Thyroid gland (tissue), 4 donors: ENCODE data around the gene PIH1D1. TPM values are rescaled to one million over a fixed set of nuclear protein-coding genes. Genes with fewer than 3 reads are reported as not detected.

Experiments
- DNase-seq, 2 donors: peaks; one replicate each; pipeline ENCODE4 v3.0.0-alpha.2; 2019
- H3K27ac ChIP-seq, 3 donors: fragments of 200-600 bp; sonication (generic); 1 replicate in 2 of 3; 2 replicates in 1 of 3; pipeline ENCODE4 v1.5.1; 2016 to 2019; ENCODE audit warnings: mild to moderate bottlenecking in 1 of 3, moderate library complexity in 1 of 3
- H3K27me3 ChIP-seq: fragments of 200-600 bp; sonication (generic); one replicate; pipeline ENCODE4 v1.5.1; 2019
- H3K36me3 ChIP-seq, 2 donors: fragments of 200-600 bp; sonication (generic); one replicate each; pipeline ENCODE4 v1.5.1; 2016 to 2019
- H3K4me1 ChIP-seq, 2 donors: fragments of 200-600 bp; sonication (generic); one replicate each; pipeline ENCODE4 v1.5.1; 2017 to 2019
- H3K4me3 ChIP-seq, 3 donors: fragments of 200-600 bp; sonication (generic); replicated peaks in 1 of 3; 1 replicate in 2 of 3; 2 replicates in 1 of 3; pipeline ENCODE4 v1.5.1; 2016; ENCODE audit warnings: mild to moderate bottlenecking in 1 of 3
- H3K9me3 ChIP-seq: fragments of 200-600 bp; sonication (generic); one replicate; pipeline ENCODE4 v1.5.1; 2017
- POLR2A ChIP-seq, 2 donors: fragments of 450-650 bp; IDR thresholded peaks; one replicate each; pipeline ENCODE4 v1.6.1; 2017; ENCODE audit warnings: antibody characterized with exemption in 2 of 2, mild to moderate bottlenecking in 2 of 2, moderate library complexity in 1 of 2
- WGBS, 2 donors: methylation state at CpG; one replicate each; pipeline ENCODE4 v1.1.5; 2017; 5-methylcytosine and 5-hydroxymethylcytosine counted together
- intact Hi-C: fragments of 100-400 bp; cut with DNase I; formaldehyde crosslinking; loops from one replicate; pipeline ENCODE4 v1.15.1; 2023
- total RNA-seq, 4 donors: library from RNA; depleted of rRNA; stranded (reverse); fragments of >200 nt; gene quantifications; one replicate each; pipeline ENCODE4 v1.2.3, GENCODE V29; 2016
- TF ChIP-seq, protein P1 (sequence below), 6 experiments: fragments of 200-600 bp in 3 of 6; fragments of 450-650 bp in 3 of 6; sonication (generic) in 3 of 6; IDR thresholded peaks; one replicate each; pipeline ENCODE4 v1.5.1; 2016 to 2019; ENCODE audit warnings: antibody characterized with exemption in 6 of 6, mild to moderate bottlenecking in 2 of 6, inconsistent platforms in 1 of 6, moderate library complexity in 1 of 6

The PIH1D1 gene
- total RNA-seq, 4 donors from 2014 or later = 69.7 to 125 (median 99.8) TPM

DNA sequence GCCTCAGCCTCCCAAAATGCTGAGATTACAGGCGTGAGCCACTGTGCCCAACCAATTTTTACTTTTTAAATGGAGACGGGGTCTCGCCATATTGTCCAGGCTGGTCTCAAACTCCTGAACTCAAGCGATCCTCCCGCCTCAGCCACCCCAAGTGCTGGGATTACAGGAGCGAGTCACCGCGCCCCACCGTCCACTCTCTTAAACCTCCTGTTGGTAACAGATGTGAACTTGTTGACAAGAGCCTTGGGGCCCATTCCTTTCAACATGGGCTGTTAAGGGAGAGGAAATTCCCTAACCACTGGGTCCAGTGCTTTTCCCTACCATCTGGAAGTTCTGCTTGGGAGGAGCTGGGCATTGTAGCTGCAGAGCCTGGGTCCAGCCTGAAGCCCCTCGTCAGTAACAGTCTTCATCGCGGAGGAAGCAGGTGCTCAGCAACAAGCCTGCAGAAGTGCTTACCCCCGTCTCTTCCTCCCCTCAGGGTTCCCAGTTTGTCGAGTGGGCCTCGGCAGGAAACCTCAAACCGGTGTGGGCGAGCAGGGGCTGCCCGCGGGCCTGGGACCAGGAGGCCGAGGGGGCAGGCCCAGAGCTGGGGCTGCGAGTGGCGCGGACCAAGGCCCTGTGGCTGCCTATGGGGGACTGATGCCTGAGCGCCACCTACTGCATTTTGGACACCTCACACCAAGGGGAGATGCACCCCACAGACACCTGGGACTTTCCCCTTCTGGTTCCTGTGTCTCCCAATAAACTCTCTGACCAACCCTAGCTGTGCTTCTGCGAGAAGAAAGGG, 18.4 kb upstream of the PIH1D1 start:
- intact Hi-C loops = no loop called here
- 86% methylated on average over 14 to 21 of the region's 25 CpGs for WGBS, 2 donors
- Histone ChIP-seq H3K36me3 (peaks cover 0 to 3% of the 10 kb centered on the region in 2 donors), H3K4me3 (no peak overlapping the region), H3K9me3 (no peaks in the 10 kb centered on the region), H3K27ac (no peak overlapping the region), H3K4me1 (peaks cover 4 to 8% of the 10 kb centered on the region in 2 donors), H3K27me3 (no peaks in the 10 kb centered on the region)
- TF ChIP-seq, protein P1, sequence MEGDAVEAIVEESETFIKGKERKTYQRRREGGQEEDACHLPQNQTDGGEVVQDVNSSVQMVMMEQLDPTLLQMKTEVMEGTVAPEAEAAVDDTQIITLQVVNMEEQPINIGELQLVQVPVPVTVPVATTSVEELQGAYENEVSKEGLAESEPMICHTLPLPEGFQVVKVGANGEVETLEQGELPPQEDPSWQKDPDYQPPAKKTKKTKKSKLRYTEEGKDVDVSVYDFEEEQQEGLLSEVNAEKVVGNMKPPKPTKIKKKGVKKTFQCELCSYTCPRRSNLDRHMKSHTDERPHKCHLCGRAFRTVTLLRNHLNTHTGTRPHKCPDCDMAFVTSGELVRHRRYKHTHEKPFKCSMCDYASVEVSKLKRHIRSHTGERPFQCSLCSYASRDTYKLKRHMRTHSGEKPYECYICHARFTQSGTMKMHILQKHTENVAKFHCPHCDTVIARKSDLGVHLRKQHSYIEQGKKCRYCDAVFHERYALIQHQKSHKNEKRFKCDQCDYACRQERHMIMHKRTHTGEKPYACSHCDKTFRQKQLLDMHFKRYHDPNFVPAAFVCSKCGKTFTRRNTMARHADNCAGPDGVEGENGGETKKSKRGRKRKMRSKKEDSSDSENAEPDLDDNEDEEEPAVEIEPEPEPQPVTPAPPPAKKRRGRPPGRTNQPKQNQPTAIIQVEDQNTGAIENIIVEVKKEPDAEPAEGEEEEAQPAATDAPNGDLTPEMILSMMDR (IDR thresholded peaks at IDR 0.05) = no peak
- no peak for TF ChIP-seq POLR2A (IDR thresholded peaks at IDR 0.05)
- no peak for DNase-seq

DNA sequence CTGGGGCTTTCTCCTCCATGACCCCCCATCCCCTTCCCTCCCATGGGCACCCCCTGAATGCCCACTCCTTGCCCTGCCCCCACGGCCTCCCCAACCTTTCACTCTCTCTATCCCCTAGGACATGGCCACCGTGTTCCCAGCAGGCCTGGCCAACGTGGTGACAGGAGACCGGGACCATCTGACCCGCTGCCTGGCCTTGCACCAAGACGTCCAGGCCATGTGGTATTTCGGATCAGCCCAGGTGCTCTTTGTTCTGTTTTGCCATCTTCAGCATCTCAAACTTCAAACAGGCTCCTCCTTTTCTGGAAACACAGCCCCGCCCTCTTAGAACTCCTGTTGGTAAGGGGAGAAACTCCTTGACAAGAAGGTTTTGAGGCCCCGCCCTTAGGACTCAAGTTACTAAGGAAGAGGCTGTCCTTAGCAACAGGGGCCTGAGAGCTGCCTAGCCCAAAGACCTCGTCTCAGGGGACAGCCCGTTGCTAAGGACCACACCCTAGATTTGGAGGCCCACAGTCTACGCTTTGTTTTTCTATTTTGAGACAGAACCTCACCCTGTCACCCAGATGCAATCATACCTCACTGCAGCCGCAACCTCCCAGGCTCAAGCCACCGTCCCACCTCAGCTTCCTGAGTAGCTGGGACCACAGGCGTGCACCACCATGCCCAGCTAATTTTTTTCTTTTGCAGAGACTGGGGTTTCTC, 17.3 kb upstream of the PIH1D1 start:
- 70 to 75% methylated on average over 15 of the region's 15 CpGs for WGBS, 2 donors
- H3K27me3 ChIP-seq = no peaks in the 10 kb centered on the region
- H3K4me3 ChIP-seq = no peak overlapping the region
- intact Hi-C loops = no loop called here
- H3K27ac ChIP-seq = peak overlapping the region in 1 of 3 donors; percentile 45
- H3K36me3 ChIP-seq = peaks cover 0 to 11% of the 10 kb centered on the region in 2 donors
- no peak for TF ChIP-seq POLR2A (IDR thresholded peaks at IDR 0.05)
- TF ChIP-seq, protein P1 (IDR thresholded peaks at IDR 0.05) = no peak
- H3K9me3 ChIP-seq = no peaks in the 10 kb centered on the region
- H3K4me1 ChIP-seq = peaks cover 4 to 8% of the 10 kb centered on the region in 2 donors
- DNase-seq = peak; percentile 18 to 36

DNA sequence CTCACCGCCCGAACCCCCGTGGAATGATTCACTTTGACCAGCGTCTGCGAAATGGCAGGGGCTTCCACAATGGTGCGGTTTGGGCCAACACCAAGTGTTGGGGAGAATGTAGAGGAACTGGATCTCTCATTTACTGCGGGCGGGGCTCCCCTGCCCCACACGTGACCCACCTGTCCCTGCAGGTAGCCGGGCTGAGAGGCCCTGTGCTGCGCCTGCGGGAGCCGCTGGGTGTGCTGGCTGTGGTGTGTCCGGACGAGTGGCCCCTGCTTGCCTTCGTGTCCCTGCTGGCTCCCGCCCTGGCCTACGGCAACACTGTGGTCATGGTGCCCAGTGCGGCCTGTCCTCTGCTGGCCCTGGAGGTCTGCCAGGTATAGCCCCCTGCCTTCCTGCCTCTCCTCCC, 16.6 kb upstream of the PIH1D1 start:
- Histone ChIP-seq H3K27me3 (no peaks in the 10 kb centered on the region), H3K9me3 (no peaks in the 10 kb centered on the region), H3K36me3 (peaks cover 0 to 11% of the 10 kb centered on the region in 2 donors), H3K4me3 (no peak overlapping the region), H3K4me1 (peaks cover 0 to 8% of the 10 kb centered on the region in 2 donors), H3K27ac (peak overlapping the region in 1 of 3 donors; percentile 45)
- intact Hi-C loops = no loop called here
- WGBS, 2 donors = 91 to 95% methylated on average over 13 to 19 of the region's 19 CpGs
- TF ChIP-seq POLR2A (IDR thresholded peaks at IDR 0.05) = no peak
- TF ChIP-seq, protein P1 (IDR thresholded peaks at IDR 0.05) = no peak
- DNase-seq = no peak

DNA sequence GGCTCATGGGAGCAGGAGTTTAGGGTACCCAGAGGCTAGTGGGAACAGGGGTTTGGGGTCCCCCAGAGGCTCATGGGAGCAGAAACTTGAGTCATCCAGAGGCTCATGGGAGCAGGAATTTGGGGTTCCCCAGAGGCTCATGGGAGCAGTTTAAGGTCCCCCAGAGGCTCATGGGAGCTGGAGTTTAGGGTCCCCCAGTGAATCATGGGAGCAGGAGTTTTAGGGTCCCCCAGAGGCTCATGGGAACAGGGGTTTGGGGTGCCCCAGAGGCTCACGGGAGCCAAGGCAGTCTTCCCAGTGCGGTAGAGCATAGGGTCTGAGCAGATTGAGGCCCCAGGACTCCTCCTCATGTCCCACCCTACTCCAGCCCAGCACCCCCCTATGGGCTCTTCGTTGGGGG, 13.8 kb upstream of the PIH1D1 start:
- WGBS, 2 donors = 100% methylated on average over 1 of the region's 3 CpGs; no CpG with 5 or more reads in 1 of the 2 donors

More for the DNA sequence above, 13.8 kb upstream of the PIH1D1 start:
- Histone ChIP-seq H3K27me3 (no peaks in the 10 kb centered on the region), H3K4me3 (no peak overlapping the region), H3K9me3 (no peaks in the 10 kb centered on the region), H3K36me3 (peaks cover 0 to 11% of the 10 kb centered on the region in 2 donors), H3K4me1 (peaks cover 0 to 8% of the 10 kb centered on the region in 2 donors), H3K27ac (no peak overlapping the region)
- TF ChIP-seq, protein P1 (IDR thresholded peaks at IDR 0.05) = no peak
- TF ChIP-seq POLR2A (IDR thresholded peaks at IDR 0.05) = no peak
- intact Hi-C loops = no loop called here
- DNase-seq = no peak
